OCI-LY3 (cell line): ENCODE results near the gene PAFAH1B2.
"Not testable (repeated sequence)": the region's sequence is repeated elsewhere in the genome, so short reads cannot be mapped to it uniquely, and the experiment has no call there.

Experiments
- H2AFZ ChIP-seq: fragments of 200-600, 300-600 bp; shearing (Covaris generic); 2 replicates; pipeline ENCODE4 v1.6.0; 2014; ENCODE audit warnings: antibody characterized with exemption, low read depth, low read length
- H3K27ac ChIP-seq: fragments of 200-600, 300-600 bp; sonication (generic); 2 replicates; pipeline ENCODE4 v1.5.1; 2014; ENCODE audit warnings: mild to moderate bottlenecking, low read length, moderate library complexity, mixed read lengths
- H3K27me3 ChIP-seq: fragments of 200-600, 300-600 bp; sonication (generic); 2 replicates; pipeline ENCODE4 v1.6.1; 2014; ENCODE audit warnings: low read depth, low read length, mixed read lengths
- H3K36me3 ChIP-seq: fragments of 200-600, 300-600 bp; sonication (generic); replicated peaks from 2 replicates; pipeline ENCODE3; 2014; ENCODE audit warnings: low read depth, low read length, mixed read lengths
- H3K4me1 ChIP-seq: fragments of 300-600, 200-600 bp; sonication (generic); 2 replicates; pipeline ENCODE4 v1.6.1; 2014; ENCODE audit warnings: low read length, mixed read lengths
- H3K4me2 ChIP-seq: fragments of 200-600, 300-600 bp; sonication (generic); 2 replicates; pipeline ENCODE4 v1.6.1; 2014; ENCODE audit warnings: low read length, mixed read lengths
- H3K4me3 ChIP-seq: fragments of 300-600, 200-600 bp; sonication (generic); 2 replicates; pipeline ENCODE4 v1.5.1; 2014; ENCODE audit warnings: antibody characterized with exemption, mild to moderate bottlenecking, low read length, moderate library complexity
- H3K79me2 ChIP-seq: fragments of 300-600, 200-600 bp; shearing (Covaris generic); 2 replicates; pipeline ENCODE4 v1.6.1; 2014; ENCODE audit warnings: mild to moderate bottlenecking, low read length, mixed read lengths
- H3K9ac ChIP-seq: fragments of 300-600, 200-600 bp; shearing (Covaris generic); 2 replicates; pipeline ENCODE4 v1.6.0; 2014; ENCODE audit warnings: mild to moderate bottlenecking, low read length, moderate library complexity
- H3K9me3 ChIP-seq: fragments of 200-600, 300-600 bp; shearing (Covaris generic); 2 replicates; pipeline ENCODE4 v1.6.1; 2014; ENCODE audit warnings: low read length, mixed read lengths; ENCODE audit not compliant: insufficient read depth
- H4K20me1 ChIP-seq: fragments of 200-600, 300-600 bp; sonication (generic); 2 replicates; pipeline ENCODE4 v1.6.1; 2016; ENCODE audit warnings: low read length, mixed read lengths; ENCODE audit not compliant: insufficient read depth
- CTCF ChIP-seq: fragments of 200-600, 300-600 bp; sonication (generic); IDR thresholded peaks from 2 replicates; pipeline ENCODE4 v1.5.1; 2014; ENCODE audit warnings: antibody characterized with exemption, low read length, low read depth
- EZH2phosphoT487 ChIP-seq: fragments of 200-600 bp; shearing (Covaris generic); IDR thresholded peaks from 2 replicates; pipeline ENCODE4 v1.6.1; 2018; ENCODE audit warnings: antibody characterized with exemption, mixed run types, low read depth

PAFAH1B2 gene

DNA sequence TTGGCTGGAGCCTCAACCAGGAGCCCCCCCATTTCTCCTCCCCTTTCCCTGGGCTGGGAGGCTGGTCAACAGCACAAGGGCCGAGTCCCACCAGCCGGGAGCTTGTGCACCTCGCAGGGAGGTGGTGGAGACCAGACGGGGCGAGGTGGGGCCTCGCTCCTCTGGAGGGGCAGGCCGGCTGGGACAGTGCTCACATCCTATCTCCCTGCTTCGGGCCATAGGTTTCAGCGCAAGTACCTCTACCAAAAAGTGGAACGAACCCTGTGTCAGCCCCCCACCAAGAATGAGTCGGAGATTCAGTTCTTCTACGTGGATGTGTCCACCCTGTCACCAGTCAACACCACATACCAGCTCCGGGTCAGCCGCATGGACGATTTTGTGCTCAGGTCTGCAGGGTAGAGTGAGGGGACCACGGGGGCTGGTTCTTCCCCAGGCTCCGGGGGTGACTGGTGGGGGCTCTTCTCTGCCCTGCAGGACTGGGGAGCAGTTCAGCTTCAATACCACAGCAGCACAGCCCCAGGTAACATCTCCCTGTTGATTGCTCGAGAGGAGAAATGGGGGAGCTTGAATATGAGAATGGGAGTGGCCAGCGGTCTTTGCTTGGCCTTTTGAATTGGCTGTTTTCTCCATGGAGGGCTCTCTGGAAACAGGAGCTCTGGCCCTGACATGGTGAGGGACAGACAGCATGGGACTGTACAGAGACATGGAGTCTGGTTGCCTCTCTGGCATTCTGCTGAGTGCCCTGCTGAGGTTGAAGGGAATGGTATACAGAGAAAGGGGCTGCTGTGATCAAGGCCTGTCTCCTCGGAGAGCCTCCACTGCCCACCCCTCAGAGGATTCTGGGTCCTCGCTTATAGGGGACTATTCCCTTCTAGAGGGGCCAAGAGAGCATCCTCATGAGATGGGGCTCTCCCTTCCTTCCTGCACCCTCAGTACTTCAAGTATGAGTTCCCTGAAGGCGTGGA, 37.8 kb downstream of the PAFAH1B2 start:
- Histone ChIP-seq H2AFZ (no peak overlapping the region), H3K4me1 (peaks cover 43% of the 10 kb centered on the region), H3K9me3 (no peaks in the 10 kb centered on the region), H3K27ac (no peak overlapping the region), H3K9ac (no peak overlapping the region), H3K36me3 (peaks cover 5% of the 10 kb centered on the region), H3K79me2 (peaks cover 10% of the 10 kb centered on the region; the same call in 1 of the 2 replicates), H3K27me3 (no peaks in the 10 kb centered on the region), H3K4me3 (no peak overlapping the region), H3K4me2 (no peak overlapping the region), H4K20me1 (no peaks in the 10 kb centered on the region)
- no peak for TF ChIP-seq CTCF
- TF ChIP-seq EZH2phosphoT487 = no peak

DNA sequence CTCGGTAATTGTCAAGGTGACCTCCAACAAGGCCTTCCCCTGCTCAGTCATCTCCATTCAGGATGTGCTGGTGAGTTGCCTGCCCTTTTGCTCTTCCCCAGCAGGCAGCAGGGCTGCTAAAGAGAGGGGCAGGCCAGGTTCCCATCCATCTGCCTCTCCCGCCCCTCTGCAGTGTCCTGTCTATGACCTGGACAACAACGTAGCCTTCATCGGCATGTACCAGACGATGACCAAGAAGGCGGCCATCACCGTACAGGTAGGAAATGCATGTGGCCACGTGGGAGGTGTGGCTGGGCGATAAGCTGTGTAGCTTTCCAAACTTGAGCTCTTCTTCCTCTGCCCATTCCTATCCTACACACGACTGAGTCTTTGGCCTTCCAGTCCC, 38.5 kb downstream of the PAFAH1B2 start:
- H3K4me2 ChIP-seq = no peak overlapping the region
- no peak overlapping the region for H3K9ac ChIP-seq
- H3K27ac ChIP-seq = no peak overlapping the region
- peaks cover 10% of the 10 kb centered on the region; the same call in 1 of the 2 replicates for H3K79me2 ChIP-seq
- TF ChIP-seq EZH2phosphoT487 (no peak), CTCF (no peak)
- no peak overlapping the region for H3K4me3 ChIP-seq
- H4K20me1 ChIP-seq = no peaks in the 10 kb centered on the region
- H3K36me3 ChIP-seq = peaks cover 5% of the 10 kb centered on the region
- H3K4me1 ChIP-seq = peaks cover 49% of the 10 kb centered on the region
- no peaks in the 10 kb centered on the region for H3K9me3 ChIP-seq
- H3K27me3 ChIP-seq = no peaks in the 10 kb centered on the region
- H2AFZ ChIP-seq = no peak overlapping the region

GRCh38 chr11:117183178-117183577, 39.1 kb downstream of the PAFAH1B2 start:
- H4K20me1 ChIP-seq, H3K4me2 ChIP-seq, H3K9me3 ChIP-seq, H3K9ac ChIP-seq, H2AFZ ChIP-seq, H3K27ac ChIP-seq, H3K36me3 ChIP-seq, H3K27me3 ChIP-seq, H3K4me3 ChIP-seq: not testable (repeated sequence)
- H3K4me1 ChIP-seq = peaks cover 50% of the 10 kb centered on the region
- peaks cover 10% of the 10 kb centered on the region; the same call in 1 of the 2 replicates for H3K79me2 ChIP-seq

- Histone ChIP-seq H3K4me2 (no peak overlapping the region), H3K27ac (no peak overlapping the region), H3K36me3 (peaks cover 10% of the 10 kb centered on the region), H3K9me3 (no peaks in the 10 kb centered on the region), H3K27me3 (no peaks in the 10 kb centered on the region), H4K20me1 (no peaks in the 10 kb centered on the region), H3K79me2 (peaks cover 10% of the 10 kb centered on the region; the same call in 1 of the 2 replicates), H2AFZ (no peak overlapping the region), H3K9ac (no peak overlapping the region), H3K4me1 (peaks cover 53% of the 10 kb centered on the region), H3K4me3 (no peak overlapping the region)
- TF ChIP-seq EZH2phosphoT487 (no peak), CTCF (no peak)
Observed at GRCh38 chr11:117183724-117184349, 39.8 kb downstream of the PAFAH1B2 start.
